NCI-H2227 (cell line): ENCODE measurements around the gene MAP3K2.

Experiments
- DNase-seq: peaks from one replicate; lab custom pipeline; 2025; ENCODE audit not compliant: unreplicated experiment; lab: John Stamatoyannopoulos, UW

The MAP3K2 gene

DNA sequence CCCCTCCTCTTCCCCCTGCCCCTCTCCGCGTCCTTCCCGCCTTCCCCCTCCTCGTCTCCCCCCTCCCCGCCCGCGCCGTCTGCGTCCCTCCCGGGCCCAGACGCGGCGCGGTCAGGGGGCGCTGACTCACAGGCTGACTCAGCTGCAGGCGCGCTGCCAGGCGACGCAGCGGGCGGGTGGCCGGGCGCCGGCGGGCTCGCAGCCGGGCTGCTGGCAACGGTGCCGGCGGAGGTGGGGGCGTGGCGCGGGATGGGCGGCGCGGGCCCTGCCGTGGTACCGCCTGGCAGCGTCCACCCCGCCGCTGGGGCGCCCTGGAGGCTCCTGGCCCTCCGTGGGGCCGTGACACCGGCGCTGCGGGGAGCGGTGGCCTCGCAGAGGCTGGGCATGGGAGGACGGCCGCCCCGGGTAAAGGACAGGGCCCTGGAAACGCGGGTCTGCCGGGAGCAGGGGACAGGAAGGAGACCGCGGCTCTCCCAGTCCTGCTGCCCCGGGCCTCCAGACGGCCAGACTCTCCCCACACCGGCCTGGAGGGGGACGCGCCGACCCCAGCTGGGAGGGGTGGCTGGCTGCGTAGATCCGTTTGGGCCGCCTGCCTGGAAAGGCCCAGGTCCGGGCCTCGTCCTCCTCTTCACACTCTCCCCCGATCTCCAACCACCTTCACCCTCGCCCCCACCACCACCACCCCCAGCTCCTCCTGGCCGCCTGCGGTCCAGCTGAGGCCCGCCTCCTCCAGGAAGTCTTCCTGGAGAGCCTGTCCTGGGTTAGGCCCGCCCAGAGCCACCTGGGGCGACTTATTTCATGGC lies 20.4 kb upstream of the MAP3K2 start:
- peak; percentile 96 for DNase-seq

DNA sequence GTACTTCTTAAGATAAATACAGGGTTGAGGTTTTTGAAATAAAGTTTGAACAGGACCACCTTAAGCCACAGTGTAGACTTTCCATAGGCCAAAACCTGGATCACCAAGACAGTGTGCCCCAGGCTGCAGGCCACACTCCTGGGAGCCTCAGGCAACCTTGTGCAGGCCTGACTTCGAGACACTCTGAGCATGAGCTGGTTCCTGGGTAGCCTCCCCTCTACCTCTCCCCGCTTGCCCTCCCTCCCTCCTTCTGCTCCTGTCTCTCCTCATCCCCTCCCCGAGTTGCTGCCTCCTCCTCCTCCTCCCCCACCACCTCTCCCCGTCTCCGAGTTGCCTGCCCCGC lies 19.9 kb upstream of the MAP3K2 start:
- DNase-seq = no peak

DNA sequence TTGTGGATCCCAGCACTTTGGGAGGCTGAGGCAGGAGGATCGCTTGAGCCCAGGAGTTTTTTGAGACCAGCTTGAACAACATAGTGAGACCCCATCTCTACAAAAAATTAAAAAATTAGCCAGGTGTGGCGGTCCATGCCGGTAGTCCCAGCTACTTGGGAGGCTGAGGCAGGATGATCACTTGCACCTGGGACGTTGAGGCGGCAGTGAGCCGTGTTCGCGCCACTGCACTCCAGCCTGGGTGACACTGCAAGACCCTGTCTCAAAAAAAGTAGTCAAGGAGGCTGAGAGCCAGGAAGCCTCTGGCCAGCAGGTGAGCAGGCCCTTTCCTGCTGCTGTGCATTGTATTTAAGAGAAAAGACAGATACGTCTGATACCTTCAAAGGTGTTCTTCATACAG lies 19.3 kb upstream of the MAP3K2 start:
- DNase-seq = no peak

DNA sequence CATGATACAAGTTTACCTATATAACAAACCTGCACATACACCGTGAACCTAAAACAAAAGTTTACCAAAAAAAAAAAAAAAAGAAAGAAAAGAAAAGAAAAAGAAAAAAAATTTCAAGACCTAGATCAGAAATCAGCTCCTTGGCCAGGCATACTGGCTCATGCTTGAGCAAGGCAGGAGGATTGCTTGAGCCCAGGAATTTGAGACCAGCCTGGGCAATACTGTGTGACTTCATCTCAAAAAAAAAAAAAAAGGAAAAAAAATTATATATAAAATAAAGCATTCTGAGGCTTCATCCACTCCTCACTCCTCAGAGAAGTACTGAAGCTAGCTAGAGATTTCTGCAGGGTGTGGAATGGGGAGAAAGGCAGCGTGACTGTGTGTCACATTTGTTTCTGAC lies 18.7 kb upstream of the MAP3K2 start:
- DNase-seq = no peak

DNA sequence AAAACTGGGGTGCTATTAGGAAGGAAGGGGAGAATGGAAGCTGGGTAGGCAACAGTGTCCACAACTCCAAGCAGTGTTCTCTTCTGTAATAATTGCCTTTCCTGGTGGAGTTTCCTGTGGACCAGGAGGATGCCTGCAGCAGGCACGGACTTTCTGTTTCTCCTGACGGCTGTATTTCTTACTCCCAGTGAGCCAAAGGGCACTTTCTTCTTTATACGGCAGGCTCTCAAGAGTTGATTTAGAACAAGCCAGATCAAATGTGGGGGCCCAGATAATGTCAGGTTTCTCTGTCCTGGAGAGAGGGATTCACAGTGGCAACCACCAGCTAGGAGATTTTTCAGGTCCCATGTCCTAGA lies 17.5 kb upstream of the MAP3K2 start:
- DNase-seq = no peak

DNA sequence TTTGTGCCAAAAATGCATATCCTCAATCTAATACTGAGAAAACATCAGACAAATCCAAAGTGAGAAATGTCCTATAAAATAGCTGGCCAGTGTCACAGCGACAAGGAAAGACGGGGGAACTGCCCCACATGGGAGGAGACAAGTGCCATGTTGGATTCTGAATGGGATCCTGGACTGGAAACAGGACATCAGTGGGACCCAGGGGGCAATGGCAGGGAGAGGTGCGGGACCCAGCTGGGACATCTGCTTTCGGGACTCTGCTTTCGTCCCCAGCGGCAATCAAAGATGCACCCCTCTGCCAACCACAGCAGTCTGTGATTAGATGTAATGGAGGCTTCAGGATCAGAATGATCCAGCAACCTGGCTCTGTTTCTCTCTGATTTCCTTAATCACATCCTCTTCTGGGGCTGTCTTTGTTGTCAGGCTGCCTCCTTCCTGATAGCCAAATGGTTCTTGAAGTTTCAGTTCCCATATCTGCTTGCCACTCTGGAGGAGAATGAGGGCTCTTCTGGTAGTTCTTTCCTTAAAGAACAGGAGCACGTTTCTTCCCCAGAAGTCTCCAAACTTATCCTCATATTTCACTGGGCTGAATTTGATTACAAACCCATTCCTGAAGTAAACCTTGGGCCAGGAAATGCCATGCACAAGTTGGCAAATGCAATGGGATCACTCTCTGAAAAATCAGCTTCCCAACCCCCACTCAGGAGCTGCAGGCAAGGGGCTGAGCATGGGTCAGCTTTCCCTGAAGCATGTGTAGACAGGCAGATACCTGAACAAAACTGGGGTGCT lies 16.9 kb upstream of the MAP3K2 start:
- DNase-seq = no peak

DNA sequence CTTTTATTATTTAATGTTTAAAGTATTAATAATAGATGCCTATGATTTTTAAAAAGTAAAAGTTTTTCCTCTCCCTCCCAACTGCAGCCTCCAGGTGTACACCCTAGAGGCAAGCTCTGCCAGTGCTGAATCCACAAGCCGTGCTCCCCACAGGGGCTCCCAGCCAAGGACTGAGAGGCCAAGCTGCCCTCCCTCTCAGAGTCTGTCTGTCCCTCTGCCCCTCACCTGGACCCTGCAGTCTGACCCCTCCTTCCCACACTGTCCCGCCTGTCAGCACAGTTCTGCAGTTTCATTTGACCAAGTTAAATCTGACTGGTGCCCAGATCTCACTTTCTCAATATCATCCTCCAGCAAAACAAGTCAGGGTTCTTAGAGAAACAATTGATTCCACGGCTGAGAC lies 15.7 kb upstream of the MAP3K2 start:
- no peak for DNase-seq

DNA sequence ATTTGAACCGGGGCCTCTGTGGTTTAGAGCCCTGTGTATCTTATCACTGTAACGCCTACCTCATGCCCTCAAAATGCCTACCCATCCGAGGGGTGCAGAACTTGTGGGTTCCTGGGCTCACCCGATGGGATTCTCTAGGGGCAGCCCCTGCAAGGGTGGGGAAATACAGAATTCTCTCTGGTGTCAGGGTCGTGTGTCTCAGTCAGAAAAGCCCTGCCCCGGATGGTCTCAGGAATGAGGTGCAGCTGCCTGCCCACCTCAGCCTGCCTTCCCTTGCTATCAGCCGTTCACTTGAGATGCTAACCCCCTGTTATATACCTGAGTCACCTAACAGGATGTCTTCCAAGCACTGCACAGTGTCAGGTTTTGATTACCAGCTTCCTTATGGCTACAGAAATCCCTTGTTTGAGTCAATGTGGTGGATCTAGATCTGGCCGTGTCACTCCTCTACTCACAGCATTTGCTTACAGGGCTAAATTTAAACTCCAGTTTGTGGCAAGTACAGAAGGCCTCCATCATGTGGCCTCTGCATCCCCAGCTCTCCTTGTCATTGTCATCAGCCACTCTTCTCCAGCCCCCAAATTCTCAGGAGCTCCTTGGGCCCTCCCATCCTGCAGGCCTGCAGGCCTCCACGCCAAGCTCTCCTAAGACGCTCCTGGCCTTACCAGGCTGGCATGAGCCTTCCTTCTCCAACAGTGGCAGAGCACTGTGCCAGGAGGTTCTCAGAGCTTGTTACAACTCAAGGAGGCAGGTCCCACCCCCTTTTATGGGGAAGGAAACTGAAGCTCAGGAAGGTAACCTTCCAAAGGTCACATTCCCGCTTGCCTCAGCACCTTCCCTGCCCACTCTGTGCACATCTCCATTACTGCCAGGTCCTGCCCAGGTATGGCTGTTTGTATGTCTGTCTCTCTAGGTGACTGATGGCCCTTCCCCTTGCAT lies 14.3 kb upstream of the MAP3K2 start:
- DNase-seq = no peak

DNA sequence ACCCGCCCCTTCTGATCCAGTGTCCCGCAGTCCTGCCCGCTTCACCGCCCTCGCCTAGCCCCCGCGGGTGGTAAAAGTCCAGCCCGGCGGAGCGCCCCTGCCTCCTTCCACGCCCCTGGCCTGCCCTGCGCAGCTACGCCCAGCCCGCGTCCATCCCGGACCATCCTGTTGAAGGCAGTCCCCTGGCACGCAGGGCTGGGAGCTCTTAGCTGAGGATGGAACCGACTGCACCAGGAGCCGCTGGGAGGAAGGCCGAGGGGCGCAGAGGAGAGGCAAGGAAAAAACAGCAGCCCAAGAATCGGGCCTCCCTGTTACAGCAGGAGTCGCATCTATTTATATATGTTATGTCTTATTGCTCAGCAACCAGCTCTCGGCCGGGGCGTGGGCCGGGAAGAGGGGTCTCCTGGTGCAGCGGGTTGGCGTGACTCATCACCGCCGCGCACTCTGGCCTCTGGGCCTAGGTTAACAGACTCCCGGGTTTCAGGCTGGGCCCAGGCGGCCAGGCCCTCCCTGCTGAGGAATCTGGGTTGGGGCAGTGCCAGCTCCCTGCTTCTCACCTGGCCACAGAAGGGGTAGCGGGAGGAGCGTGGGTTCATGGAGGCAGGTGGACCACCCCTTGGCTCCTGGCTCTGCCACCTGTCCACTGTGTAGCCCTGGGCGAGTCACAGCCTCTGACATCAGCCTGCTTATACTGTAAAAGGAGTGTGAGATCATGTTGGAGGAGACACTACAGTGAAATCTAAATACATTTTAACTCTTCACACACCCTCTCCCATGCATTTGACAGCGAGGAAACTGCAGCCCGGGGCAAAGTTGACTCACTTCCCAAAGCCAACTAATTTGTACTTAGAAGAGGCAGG lies 13.4 kb upstream of the MAP3K2 start:
- DNase-seq = no peak

DNA sequence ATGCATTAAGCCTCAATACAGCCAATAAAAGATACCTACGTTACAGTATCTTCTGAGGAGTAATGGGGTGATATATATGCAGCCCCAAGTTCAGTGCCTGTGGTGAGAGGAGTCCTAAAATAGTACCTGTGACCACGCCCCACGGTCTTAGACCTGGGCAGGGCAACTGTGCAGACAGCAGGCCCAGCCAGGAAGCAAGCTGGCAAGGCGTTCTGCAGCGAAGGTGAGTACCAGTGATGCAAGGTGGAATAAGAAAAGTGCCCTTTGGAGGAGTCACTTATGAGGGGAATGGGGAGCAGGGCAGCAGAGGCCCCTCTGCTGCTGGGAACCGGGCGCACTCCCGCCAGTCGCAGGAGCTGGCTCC lies 12.7 kb upstream of the MAP3K2 start:
- no peak for DNase-seq

DNA sequence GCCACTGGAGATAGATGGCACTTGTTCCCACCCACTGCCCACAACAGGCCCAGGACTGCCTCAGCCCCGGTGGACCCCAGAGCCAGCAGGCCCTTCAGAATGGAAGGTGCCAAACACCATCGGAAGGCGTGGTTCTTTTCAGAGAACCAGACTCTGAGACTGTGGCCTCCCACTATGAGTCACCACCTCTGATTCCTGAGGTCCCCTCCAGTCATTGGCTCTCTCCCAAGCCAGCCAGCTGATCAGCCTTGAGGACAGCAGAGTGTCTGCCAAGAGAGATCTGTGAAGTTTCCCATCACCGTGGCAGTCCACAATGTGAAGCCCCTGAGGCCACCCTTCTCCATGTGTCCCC lies 10.4 kb upstream of the MAP3K2 start:
- no peak for DNase-seq

DNA sequence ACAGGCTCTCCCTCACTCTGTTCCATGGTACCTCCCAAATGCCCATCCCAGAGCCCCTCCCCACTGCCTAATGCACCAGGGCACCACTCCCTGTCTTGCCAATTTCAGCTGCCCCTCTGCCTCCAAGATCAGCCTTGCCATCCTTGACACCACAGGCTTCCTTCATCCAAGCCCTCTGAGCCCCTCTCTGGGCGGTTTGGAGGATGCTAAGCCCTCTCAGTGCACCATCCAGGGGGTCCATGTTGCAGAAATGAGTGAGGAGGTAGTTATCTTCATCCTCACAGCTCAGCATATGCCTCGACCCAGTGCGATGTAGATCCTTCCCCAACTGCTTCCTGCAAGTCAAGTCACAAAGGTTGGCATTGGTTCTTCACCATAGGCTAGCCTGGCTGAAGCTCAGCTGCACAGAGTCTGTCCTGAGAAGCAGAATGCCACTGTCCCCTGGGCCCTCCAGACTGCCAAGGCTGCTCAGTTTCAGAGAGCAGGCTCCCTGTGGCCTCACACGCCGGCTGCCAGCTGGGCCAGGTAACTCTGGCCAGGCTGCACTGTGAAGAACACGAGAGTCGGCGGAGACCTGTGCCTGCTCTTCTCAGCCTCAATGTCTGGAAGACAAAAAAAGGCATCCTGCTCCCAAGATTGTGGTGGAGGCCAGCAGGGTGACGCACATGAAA lies 9.9 kb upstream of the MAP3K2 start:
- DNase-seq = no peak

DNA sequence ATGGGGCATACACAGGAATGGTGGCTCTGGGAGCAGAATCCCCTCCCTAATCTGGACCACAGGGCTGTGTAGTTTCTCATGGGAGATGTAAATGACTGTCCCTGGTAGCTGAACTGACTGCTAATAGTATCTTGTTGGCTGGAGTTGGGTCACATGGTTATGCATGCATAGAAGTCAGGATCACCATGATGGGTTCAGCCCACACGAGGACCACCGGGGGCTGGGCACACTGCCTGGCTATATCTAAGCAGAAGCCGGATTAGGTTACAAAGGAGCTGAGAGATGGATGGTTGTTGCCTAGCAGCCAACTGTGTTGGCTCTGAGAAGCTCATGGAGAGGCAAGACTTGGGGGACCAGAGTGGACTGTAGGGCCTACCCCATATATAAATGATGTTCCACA lies 6.7 kb upstream of the MAP3K2 start:
- no peak for DNase-seq

DNA sequence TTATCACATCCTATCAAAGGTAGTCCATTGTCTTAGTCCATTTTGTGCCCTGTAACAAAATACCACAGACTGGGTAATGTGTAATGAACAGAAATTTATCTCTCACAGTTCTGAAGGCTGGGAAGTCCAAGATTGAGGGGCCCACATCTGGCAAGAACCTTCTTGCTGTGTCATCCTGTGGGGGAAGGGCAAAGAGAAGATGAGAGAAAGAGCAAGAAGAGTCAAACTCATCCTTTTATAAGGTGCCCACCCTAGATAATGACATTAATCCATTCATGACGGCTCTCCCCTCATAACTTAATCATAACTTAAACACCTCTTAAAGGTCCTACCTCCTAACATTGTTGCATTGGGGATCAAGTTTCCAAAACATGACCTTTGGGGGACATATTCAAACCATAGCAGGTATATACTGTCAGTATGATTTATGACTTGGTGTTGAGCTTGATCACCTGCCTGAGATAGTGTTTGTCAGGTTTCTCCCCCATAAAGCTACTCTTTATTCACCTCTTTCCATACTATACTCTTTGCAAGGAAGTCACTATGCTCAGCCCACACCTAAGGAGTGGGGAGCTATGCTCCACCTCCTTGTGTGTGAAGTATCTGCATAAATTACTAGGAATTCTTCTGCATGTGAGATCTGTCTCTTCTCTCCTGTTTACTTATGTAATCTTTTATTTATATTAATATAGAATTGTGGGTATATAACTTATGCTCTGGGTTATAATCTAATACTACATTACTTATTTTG lies 5.2 kb upstream of the MAP3K2 start:
- no peak for DNase-seq

DNA sequence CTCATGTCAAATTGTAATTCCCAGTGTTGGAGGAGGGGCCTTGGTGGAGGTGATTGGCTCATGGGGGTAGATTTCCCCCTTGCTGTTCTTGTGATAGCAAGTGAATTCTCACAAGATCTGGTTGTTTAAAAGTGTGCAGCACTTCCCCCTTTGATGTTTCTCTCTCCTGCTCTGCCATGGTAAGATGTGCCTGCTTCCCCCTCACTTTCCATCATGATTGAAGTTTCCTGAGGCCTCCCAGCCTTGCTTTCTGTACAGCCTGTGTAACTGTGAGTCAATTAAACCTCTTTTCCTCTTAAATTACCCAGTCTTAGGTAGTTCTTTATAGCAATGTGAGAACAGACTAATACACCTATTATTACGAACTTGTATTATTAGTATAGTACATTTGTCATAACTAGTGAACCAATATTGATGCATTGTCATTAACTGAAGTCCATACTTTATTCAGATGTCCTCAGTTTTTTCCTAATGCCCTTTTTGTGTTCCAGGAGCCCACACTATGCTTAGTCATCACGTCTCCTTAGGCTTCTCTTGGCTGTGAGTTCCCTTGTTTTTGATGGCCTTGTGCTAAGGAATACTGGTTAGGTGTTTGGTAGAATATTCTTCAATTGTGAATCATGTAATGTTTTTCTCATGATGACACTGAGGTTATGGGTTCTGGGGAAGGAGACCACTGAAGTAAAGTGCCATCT lies 4.5 kb upstream of the MAP3K2 start:
- DNase-seq = no peak

DNA sequence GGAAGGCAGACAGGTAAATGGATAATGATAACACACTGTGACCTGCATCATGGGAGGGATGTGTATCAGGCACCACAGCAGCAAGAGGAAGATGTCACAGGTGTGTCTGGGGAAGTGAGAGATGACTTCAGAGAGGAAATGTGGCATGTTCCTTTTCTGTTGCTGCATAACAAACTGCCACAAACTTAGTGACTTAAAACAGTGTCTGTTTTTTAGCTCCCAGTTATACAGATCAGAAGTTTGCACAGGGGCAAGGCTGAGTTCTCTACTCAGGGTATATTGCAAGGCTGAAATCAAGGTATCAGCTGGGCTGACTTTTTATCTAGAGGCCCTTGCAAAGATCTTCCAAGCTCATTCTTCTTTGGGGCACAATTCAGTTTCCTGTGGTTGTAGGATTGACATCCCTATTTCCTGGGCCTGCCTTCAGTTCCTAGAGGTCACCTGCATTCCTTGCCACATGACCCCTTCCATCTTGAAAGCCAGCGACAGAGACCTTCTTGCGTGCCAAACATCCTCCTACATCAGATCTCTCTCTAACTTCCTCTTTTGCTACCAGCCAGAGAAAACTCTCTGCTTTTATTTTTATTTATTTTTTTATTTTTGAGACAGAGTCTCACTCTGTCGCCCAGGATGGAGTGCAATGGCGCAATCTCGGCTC lies 2.1 kb upstream of the MAP3K2 start:
- no peak for DNase-seq

DNA sequence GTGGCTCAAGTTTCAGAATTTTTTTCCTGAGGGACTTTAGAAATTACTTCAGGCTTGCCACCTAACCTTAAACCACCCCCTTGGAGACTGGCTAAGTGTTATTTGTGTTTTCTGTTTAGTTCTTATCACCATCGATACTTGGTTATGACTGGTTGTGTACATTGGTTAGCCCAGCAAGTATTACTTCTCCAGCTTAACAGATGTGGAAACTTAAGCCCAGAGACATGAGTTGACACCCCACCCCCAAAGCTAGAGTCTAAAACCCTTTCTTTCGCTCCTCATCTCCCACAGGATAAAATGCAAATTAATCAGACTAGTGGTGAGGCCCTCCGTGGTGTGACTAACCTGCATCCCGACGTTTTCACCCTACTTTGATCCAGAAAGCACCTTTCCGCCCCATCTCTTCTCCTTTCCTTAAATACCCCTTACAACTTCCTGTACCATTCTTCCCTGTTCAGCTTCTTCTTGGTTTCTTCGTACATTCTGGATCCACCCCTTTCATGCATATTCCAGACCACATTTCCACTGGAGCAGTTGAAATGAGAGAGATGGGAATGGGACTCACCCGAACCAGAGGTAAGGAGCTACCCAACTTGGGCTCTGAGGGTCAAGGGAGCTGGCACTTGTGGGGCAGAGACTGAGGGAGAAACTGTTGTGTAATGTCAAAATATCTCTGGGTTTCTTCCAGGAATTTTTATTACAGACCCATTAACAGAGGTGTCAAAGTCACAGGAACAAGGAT lies 819 bp upstream of the MAP3K2 start:
- no peak for DNase-seq
